ENCODE data around the gene TMEM63A.

The TMEM63A gene

DNA sequence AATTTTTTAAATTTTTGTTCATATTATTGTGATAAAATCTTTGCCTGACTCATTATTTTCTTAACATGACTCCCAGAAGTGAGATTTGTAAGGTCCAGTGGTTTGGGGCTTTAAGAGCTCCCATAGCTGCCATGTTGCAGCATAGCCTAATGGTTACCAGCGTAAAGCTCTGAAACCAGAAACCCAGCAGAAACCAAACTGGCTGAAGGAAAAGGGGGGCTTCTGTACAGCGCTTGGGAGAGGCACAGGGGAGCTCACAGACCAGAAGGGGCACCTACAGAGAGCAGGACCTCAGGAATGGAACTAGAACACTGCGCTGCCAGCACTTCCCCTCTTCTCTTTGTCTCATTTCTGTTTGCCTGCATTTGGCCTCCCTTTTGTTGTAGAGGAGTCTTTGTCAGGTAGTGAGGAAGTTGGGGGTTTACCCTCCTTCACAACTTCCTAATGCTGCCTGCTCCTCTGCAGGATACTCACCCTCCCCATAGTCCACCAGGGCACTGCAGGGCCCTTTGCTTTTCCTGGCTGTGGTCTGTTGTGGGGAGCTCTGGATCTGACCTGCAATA lies 44.5 kb upstream of the TMEM63A start:
- DNase-seq, result no peak
- H3K4me3 ChIP-seq (ENCODE audit: low read depth, low read length), result no peak overlapping the region
- H3K27me3 ChIP-seq, result no peaks in the 10 kb centered on the region
- H3K4me1 ChIP-seq, result peaks cover 5% of the 10 kb centered on the region; the same call in 1 of the 2 replicates
- TF ChIP-seq, protein P1, sequence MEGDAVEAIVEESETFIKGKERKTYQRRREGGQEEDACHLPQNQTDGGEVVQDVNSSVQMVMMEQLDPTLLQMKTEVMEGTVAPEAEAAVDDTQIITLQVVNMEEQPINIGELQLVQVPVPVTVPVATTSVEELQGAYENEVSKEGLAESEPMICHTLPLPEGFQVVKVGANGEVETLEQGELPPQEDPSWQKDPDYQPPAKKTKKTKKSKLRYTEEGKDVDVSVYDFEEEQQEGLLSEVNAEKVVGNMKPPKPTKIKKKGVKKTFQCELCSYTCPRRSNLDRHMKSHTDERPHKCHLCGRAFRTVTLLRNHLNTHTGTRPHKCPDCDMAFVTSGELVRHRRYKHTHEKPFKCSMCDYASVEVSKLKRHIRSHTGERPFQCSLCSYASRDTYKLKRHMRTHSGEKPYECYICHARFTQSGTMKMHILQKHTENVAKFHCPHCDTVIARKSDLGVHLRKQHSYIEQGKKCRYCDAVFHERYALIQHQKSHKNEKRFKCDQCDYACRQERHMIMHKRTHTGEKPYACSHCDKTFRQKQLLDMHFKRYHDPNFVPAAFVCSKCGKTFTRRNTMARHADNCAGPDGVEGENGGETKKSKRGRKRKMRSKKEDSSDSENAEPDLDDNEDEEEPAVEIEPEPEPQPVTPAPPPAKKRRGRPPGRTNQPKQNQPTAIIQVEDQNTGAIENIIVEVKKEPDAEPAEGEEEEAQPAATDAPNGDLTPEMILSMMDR (IDR thresholded peaks at IDR 0.05; ENCODE audit: low read depth, low read length), result no peak
- H3K9me3 ChIP-seq, result no peaks in the 10 kb centered on the region
- peaks cover 10% of the 10 kb centered on the region for H3K36me3 ChIP-seq

DNA sequence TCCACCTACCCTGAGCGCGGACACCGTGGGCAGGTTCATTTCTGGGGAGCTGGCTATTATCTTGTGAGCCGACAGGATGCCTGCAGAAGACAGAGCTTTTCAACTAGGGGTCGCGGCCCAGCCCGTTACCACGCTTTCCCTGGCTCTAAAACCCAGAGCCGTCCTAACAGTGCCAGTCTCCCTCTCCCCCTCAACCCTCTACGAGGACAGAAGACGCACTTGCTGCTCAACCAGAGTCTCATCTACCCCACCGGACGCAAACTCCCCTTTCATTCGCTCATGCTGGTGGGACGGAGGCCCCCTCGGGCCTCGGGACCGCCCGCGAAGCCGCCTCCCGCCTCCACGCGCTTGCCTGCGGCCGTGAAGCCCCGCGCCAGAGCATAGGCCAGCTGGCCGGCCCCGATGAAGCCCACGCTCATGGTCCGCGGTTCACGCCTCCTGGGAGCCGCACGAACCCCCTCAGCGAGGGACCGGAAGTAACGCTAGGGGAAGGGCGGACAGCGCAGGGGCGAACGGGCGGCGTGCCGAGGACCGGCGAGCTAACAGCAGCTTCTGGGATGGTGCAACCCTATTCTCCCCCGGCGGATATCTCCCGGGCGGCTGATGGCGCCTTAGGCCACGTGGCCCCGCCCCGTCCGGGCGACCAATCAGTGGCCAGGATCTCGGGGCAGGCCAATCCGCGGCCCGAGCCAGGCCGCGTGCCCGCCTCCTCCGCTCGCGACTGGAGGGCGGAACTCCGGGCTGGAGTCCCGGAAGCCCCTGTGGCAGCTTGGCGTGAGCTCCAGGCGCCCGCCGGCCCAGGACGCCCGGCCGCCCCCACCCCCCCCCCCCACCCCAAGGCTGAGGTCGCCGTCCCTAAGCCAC lies 41.7 kb upstream of the TMEM63A start, which contains the start of gene PYCR2:
Gene PYCR2, minus strand, starts transcription at position 559 of the 864 bp plus-strand sequence. Its CDS starts 140 bp downstream, at position 419.
- no peaks in the 10 kb centered on the region for H3K27me3 ChIP-seq
- peak within 1 kb of the TSS; percentile 99 for H3K4me3 ChIP-seq (ENCODE audit: low read depth, low read length)
- H3K9me3 ChIP-seq, result no peaks in the 10 kb centered on the region
- TF ChIP-seq, protein P1 (IDR thresholded peaks at IDR 0.05; ENCODE audit: low read depth, low read length), result no peak
- peaks cover 23% of the 10 kb centered on the region for H3K36me3 ChIP-seq
- H3K4me1 ChIP-seq, result peaks cover 5% of the 10 kb centered on the region; the same call in 1 of the 2 replicates
- DNase-seq, result peak; percentile 98

DNA sequence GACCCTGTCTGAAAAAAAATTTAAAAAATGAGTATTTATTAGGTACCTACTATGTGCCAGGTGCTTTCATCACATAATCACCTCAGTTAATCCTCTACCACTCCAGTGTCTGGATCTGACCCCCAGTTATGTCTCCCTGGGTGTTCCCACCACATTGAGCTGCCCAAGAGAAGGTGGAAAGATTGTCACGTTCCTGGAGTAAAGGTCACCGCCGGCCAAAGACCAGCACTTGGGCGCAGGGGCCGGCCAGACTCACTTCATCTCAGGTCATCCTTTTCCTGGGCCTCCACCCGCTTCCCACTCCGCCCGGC lies 41.2 kb upstream of the TMEM63A start:
- Histone ChIP-seq H3K9me3 (no peaks in the 10 kb centered on the region), H3K27me3 (no peaks in the 10 kb centered on the region), H3K4me3 (ENCODE audit: low read depth, low read length) (peak overlapping the region; percentile 99), H3K36me3 (peaks cover 23% of the 10 kb centered on the region), H3K4me1 (peaks cover 5% of the 10 kb centered on the region; the same call in 1 of the 2 replicates)
- TF ChIP-seq, protein P1 (IDR thresholded peaks at IDR 0.05; ENCODE audit: low read depth, low read length), result no peak
- no peak for DNase-seq

DNA sequence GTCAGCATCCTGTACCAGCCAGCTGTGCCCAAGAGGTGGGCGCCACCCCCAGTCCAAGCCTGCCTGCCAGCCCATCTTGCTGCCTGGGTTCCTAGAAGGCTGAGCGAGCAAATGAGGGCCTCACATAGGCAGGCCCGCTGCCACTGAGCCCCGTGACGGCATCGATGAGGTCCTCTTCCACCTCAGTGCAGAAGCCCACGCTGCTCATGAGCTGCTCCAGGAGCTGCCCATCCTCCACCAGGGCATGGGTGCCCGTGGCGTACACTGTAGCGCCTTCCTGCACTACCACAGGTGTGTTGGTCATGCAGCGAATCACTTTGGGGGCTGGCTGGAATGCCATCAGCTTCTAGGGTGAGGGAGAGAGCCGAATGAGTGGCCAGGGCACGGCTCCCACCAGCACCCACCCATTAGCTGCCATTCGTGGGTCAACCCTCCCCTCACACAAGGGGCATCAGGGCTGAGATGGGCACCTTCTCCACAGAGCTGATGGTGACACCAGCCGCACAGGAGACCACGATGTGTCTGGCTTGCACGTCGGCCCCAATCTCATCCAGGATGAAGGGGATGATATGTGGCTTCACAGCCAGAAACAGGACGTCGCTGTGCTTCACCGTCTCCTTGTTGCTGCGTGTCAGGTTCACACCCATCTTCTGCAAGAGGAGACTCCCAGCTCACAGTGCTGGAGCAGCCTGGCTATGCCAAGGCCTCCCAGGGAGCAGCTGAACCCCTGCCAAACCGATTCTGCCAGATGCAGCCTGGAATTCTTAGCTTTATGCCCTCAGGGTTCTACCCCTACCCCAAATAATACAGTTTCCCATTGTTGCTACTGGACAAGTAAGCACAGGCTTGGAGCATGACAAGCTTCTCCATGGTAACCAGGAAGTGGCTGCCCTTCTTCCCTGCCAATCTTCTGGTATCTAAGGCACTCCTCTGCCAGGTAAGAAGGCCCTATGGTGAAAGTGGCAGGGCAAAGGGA lies 39.8 kb upstream of the TMEM63A start:
- TF ChIP-seq, protein P1 (IDR thresholded peaks at IDR 0.05; ENCODE audit: low read depth, low read length), result no peak
- Histone ChIP-seq H3K4me3 (ENCODE audit: low read depth, low read length) (no peak overlapping the region; the same call in 1 of the 2 replicates), H3K36me3 (peaks cover 25% of the 10 kb centered on the region), H3K4me1 (peaks cover 7% of the 10 kb centered on the region; the same call in 1 of the 2 replicates), H3K9me3 (no peaks in the 10 kb centered on the region), H3K27me3 (no peaks in the 10 kb centered on the region)
- no peak for DNase-seq

DNA sequence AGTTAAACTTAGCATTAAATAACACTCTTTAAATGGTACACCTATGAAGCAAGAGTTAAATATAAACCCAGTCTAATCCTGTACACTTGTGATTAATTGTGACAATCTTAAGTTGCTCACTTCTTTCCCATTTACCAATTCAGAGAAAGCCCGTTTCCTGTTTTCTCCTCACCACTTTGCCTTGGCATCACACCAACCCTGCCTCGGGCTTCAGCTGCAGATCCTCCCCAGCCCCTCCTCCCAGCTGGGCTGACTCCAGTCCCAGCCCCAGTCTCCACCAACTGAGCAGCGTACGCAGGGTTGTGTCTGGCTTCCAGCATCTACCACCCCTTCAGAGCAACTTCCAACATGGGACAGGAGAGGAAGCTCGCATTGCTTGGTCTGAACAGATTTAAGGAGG lies 37.7 kb upstream of the TMEM63A start:
- Histone ChIP-seq H3K4me3 (ENCODE audit: low read depth, low read length) (no peak overlapping the region), H3K36me3 (peaks cover 25% of the 10 kb centered on the region), H3K9me3 (no peaks in the 10 kb centered on the region), H3K4me1 (peaks cover 17% of the 10 kb centered on the region), H3K27me3 (no peaks in the 10 kb centered on the region)
- peak; percentile 84 for DNase-seq
- TF ChIP-seq, protein P1 (IDR thresholded peaks at IDR 0.05; ENCODE audit: low read depth, low read length), result no peak
